SW480 (cell line): Measurements from ENCODE around the gene PACSIN1.
"Not testable (repeated sequence)": the region's sequence is repeated elsewhere in the genome, so short reads cannot be mapped to it uniquely, and the experiment has no call there.

Source experiments
- DNase-seq: peaks from one replicate; pipeline ENCODE4 v3.0.0-alpha.2; 2016; ENCODE audit warnings: low spot score

PACSIN1 gene

DNA sequence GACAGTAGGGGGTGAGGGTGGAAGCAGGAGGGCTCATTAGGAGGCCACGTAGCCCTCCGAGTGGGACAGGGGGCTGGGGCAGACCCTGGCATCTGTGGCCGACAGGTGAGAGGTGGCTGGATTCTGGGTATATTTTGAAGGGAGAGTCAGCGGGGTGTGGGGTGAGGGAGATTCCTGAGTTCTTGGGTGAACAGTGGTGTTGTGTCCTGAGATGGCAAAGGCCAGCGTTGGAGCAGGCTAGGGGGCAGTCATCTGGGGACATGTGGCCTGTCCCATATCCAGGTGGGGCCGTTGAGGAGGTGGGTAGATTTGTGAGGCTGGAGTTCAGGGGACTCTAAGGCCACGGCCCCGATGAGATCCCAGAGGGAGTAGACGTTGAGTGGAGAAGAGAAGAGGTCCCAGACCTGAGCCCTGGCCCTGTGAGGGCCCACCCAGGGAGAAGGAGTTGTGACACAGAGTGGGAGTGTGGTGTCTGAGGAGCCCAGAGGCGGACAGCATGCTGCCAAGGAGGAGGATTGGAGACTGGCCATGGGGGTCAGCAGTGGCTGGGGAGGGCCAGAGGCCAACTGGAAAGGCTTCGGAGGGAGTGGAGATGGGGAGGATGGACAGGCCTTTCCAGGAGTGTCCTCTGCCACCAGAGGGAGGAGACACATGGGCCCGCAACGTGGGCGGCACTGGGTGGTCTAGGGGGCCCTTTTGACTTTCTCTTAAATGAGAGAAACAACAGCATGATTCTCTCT, 19.6 kb downstream of the PACSIN1 start:
- no peak for DNase-seq

DNA sequence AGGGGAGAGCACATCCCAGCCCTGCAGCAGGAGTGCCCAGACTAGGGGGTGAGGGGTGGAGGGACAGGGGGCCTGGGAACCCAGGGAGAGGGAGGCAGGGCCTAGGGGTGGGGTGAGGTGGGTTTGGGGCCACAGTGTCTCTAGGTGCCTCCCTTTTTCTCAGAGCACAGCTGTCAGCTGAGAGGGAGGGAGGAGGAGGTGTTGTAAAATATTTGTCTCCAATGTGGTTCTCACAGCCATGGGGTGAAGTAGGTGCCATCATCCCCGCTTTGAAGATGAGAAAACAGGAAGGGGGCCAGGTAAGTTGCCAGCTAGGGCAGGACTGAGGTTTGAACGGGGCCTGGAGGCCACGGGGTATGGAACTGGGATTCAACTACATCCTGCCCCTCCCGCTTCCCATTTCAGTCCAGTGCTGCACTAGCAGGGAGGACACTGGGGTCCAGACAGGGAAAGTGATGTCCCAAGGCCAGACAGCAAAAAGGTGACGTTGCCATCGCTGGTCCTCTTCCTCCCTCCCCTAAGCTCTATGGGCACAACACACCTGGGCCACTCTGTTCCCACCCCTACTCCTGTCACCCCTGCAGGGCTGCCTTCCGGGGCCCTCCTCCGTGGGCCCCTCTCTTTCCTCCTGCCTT, 20.3 kb downstream of the PACSIN1 start:
- no peak for DNase-seq

DNA sequence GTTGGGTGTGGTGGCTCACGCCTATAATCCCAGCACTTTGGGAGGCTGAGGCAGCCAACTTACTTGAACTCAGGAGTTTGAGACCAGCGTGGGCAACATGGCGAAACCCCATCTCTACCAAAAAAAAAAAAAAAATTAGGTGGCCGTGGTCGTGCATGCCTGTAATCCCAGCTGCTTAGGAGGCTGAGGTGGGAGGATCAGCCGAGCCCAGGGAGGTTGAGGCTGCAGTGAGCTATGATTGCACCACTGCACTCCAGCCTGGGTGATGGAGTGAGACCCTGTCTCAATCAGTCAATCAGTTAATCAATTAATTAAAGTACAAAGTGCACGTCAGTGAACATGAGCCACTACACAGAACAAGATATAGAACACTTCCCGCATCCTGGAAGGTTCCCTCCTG, 21.0 kb downstream of the PACSIN1 start:
- DNase-seq = not testable (repeated sequence)

DNA sequence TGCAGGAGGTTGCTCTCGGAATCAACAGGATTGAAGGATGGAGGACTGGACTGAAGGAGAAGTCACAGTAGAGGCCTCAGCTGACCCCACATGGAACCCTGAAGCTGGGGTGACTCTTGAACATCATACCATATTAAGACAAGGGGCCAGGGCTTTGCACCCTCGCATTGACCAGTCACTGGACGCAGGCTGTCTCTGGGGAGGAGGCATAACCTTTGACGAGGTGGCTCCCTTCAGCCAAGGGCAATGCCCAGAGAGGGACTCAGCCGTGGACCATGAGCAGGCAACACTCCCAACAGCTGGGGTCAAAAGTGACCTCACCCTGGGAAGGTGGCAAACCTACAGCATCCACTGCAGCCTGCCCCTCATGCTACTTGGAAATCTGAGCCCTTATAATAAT, 21.7 kb downstream of the PACSIN1 start:
- no peak for DNase-seq

DNA sequence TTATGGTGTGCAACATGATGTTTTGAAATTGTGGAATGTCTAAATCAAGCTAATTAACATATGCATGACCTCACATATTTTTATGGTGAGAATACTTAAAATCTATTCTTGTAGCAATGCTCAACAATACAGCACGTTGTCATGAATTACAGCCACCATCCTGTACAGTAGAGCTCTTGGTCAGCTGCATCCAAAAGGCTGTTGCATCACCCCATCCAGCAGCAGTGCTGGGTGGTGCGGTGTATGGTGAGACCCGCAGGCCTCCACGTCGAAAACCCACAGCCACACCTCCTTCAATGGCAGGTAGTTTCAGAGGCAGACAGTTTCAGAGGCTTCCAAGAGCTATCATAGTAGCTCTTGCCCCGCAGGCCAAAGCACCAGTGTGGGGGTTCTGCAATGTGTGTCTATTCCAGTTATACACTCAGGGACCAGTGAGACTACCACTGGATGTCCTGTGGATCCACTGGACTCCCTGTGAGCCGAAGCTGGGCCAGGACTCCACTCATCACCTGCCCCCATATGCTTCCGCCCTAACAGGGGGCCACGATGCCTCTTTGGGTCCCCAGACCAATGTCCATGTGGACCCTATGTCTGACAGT, 23.4 kb downstream of the PACSIN1 start:
- DNase-seq = peak; percentile 19

DNA sequence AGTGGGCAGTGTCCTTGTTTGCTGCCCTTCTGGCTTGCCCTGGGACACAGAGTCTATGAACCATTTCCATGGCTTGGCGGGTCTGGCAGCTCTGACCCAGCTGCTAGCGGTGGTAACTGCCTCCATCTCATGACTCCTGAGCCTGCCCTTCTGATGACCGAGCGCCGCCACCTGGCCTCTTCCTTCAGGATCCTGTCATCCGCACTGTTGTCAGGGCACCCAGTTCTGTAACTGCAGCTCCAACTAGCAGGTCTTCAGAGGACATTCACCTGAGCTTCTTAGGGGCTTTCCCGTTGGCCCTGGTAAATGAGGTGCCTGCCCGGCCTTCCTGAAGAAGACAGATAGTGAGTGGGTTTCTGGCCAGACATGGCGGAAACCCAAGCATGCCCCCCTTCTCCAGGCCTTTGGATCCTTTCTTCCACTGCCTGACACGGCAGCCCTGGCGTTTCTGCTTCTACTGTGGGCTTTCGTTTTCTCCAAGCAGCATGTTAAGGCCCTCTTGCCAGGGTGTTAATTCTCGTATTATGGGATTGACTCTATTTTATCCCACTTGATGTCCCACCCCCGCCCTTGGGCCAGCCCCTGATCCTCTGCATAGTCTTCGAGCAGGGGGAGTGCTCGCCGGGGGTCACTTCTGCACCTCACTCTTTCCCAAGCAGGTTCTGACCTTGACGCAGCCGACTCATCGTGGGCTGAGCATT, 24.7 kb downstream of the PACSIN1 start:
- no peak for DNase-seq

DNA sequence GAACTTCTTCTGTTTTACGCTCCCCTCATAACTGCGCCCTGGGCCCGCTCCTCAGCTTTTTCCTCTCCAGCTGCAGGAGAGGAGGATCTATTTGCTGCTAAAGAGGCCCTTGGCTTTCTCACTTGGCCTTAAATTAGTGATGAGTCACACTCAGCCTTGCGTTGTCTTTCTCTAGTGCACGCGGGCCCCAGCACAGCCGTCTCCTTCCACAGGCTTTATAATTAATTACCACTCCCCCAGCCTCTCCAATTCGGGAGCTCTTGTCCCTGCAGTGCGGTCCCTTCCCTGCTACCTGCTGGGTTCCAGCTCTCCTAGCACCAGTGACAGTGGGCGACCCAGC, 25.2 kb downstream of the PACSIN1 start:
- no peak for DNase-seq

DNA sequence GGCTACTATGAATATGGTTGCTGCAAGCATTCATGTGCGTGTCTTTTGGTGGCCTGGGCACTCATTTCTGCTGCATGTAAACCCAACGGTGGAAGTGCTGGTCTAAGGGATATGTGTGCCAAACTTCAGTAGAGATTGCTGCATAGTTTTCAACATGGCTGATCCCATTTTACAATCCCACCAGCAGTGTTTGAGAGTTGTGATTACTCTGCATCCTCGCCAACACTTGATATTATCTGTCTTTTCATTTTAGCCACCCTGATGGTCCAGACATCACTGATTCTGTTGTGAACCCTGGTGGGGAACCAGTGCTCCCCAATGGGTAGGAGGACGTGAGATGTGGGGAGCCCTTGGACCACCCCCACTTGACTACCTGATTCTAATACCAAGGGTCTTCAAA, 27.5 kb downstream of the PACSIN1 start:
- DNase-seq = no peak

DNA sequence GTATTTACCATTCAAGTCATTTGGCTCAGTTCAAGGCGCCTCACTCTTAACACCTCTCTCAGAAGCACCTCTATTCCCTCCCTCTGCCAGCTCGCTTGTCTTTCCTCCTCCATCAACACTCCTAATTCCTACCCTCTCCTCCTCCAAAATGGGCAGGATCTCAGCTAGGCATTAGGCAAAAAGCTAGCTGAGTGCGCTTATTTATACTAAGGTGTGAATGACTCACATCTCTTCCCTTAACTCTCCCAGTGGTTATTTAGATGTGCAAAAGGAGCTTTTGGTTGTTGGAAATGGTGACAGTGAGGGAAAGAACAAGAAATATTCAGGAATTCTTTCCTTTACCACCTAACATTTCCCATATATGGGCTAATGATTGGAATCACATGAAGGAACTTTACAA, 29.1 kb downstream of the PACSIN1 start:
- DNase-seq = no peak

DNA sequence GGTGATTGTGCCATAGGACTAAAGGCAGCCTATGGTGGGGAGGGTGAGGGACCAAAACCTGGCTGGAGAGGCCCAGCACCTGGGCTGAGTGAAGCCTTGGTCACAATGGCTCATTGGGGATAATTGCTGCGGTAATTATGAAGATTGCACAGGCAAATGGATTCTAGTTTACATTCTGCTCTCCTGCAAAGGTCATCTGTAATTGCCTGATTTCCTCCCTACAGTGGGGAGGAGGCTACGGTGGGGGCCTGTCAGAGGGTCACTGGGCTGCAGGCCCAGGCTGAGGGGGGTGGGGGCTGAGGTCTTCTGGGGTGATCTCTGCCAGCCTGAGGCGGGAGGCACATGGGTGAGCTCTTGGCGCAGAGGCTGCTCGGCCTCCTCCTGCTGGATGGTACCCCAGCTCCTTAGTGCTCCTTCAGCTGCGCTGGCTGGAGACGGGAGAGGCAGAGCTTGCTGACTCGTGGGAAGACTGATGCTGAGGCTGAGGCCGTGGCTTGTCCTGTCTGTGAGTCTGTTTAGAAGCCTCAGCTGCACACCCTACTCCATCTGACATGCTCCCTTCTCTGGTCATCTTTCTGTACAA, 30.3 kb downstream of the PACSIN1 start:
- DNase-seq = no peak

DNA sequence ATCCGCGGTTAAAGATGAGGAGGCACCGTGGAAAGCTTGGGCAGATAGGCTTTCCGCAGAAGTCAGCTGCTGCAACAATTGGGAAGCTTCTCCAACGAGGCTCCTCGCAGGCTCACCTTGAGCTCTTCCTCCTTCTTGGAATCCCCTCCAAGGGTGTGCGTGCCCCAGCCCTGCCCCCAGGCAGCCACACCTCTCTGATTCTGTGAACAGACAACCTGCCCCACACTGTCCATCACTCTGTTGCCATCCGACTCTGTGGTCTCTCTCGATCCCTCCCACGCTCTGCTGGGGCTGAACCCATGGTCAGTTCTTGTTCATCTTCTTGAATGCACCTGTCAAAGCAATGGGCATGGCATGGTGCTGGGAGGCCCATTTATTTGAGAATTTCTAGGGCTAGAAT, 31.5 kb downstream of the PACSIN1 start:
- DNase-seq = no peak

DNA sequence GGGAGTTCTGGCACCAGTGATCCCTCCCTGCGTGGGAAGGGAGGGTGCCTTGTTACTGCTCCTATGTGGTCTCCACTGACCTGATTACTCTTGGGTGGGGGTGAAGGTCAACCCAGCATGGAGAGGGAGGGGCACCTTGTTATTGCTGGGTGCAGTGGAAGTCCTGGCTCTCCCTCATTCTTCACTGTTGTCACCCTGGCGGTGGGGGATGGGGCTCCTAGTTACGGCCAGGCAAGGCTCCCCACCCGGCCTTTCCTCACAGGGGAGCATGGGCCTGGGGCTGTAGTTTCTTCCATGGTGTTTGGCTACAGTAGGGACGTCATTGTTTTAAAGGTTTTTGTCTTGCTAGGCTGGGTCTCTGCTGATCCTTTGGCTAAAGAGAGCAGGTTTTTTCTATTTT, 40.8 kb downstream of the PACSIN1 start:
- no peak for DNase-seq

DNA sequence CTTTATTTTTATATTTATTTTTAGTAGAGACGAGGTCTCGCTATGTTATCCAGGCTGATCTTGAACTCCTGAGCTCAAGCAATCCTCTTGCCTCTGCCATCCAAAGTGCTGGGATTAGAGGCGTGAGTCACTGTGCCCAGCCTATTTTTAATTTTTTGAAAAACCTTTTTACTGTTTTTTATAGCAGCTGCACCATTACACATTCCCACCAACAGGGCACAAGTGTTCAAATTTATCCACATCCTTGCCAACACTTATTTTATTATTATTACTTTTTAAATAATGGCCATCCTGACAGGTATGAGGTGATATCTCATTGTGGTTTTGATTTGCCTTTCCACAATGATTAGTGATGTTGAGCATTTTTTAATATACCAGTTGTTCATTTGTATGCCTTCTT, 42.5 kb downstream of the PACSIN1 start:
- DNase-seq = no peak

DNA sequence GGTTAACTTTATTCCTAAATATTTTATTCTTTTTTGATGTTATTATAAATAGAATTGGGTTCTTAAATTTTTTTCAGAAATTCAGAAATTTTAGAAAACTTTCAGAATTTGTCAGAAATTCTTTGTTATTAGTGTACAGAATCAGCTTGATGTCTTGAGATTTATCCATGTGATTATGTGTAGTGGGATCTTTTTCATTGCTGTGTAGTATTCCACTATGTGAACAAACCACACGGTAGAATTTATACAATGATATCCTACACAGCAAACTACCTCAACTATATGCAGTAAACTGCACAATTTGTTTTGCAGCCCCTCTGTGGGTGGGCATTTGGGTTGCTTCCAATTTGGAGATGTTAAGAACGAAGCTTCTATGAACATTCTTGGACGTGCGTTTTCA, 43.9 kb downstream of the PACSIN1 start:
- no peak for DNase-seq

DNA sequence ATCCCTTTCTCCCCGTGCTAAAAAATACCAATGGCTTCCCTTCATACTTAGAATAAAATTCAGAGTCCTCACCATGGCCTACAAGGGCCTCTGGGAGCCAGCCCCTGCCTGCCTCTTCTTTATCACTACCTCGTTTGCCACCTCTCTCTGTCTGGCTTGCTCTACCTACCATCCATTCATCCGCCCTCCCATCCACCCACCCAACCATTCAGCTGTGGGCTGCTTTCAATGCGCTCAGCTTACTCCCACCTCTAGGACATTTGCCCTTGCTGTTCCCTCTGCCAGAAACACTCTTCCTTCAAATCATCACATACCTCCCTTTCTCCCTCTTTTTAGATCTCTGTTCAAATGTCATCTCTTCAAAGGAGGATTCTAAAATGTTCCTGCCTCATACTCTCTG, 44.4 kb downstream of the PACSIN1 start:
- no peak for DNase-seq

DNA sequence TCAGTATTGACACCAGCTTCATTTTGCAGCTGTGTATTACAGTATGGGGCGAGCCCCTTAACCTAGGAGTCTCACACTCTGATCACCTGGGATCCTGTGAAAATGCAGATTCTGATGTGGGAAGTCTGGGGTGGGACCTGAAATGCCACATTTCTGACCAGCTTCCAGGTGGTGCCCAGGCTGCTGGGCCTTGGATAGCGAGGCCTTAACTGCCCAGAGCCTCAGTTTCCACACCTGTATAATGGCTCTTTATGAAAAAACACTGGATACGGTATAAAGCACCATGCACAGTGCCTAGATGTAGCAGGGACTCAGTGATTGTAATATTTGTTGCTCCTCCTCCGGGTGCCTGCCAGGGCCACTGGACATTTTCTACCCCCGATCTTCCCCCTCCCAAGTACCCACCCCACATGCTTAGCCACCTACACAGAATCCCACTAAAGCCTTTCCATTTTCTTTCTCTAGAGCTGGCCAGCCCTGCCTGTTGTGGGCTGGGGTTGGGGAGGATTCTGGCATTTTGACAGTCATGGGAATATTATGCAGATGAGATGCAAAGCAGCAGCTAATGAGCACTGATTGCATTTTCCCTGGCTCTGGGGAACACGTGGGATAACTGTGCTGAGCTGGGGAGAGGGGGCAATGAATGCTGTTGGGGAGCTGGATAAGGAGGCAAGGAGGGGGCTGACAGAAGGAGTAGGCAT, 45.5 kb downstream of the PACSIN1 start:
- no peak for DNase-seq

DNA sequence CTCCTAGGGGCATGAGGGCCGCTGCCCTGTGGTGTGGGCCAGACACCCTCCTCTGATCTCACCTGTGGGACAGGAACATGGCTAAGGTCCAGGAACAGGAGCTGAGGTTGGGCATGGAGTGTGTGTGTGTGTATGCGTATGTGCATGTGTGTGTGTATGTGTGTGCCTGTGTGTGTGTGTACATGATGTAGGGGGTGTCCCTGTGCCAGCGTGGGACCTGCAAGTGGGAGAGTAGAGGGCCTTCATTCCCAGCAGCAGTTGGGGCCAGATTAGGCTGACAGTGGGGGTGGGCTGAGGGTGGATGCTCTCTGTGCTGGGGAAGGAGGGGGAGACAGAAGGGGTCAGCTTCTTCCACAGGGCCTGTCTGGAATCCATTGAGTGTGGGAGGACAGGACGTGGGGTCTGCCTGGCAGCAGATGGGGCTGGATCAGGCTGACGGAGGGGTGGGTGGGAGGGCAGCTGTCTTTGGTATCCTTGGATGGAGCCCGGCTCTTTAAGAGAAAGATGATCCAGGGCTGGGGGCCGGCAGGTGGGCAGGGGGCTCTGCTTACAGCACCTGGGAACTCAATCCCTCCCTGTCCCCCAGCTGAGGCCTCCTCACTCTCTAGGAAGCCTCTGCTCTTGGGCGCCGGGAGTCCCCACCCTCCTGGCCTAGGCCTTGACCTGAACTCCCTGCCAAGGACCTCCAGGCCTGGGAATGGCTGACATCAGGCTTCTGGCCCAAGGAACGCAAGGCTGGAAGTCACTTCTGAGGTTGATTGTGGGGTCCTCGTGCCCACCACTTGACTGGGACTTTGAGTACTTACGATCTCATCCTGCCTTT, 46.2 kb downstream of the PACSIN1 start:
- no peak for DNase-seq

DNA sequence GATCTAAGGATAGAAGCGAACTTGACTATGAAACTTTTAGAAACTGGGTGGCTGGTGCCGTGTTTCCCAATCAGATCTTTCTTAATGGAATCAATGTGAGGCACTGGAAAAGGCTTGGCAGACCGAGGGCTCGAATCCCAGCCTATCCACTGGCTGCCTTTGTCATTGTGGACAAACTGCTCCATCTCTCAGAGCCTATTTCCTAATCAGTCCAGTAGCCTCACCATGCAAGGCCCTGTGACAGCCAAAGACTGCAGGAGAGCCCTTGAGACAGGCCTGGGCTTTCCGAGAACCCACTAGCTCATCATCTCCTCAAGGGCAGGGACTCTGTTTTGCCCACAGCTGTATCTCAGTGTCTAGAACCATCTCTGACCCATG, 46.9 kb downstream of the PACSIN1 start:
- DNase-seq = no peak

DNA sequence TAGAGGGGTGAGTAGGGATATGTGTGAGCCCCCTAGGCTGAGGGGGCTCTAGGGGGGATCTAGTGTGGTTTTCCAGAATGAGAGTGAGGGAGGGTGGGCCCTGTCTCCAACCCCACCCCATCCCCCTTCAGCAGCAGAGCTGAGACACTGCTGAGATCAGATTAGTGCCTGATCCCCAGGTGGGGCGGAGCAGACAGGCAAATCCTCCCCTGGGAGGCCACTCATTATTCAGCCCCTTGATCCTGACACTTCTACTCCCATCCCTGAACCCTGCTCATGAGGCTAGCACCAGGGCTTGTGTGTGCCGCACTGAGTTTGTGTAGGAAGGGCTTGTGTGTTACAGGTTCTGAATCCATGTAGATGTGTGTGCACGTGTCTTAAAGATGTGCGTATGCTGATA, 47.8 kb downstream of the PACSIN1 start:
- DNase-seq = no peak

DNA sequence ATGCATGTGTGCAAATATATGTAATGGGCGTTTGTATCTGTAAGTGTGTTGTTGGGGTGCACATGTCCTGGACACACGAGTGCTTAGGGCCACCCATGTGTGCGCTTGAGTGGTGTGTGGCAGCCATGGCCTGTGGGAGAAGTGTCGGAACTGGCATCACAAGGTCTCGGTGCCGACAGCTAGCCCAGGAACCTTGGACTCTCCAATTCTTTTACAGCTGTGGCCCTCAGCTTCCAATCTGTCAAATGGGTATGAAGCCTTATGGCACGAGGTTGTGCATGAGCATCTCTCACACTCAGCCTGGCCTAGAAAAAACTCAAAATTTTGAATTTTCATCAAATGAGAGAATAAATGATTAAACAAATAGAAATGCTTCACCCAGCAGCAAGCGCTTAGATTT, 48.2 kb downstream of the PACSIN1 start:
- no peak for DNase-seq
